Gastroesophageal sphincter (tissue), 3 donors: ENCODE measurements around the gene RIMS3.

Experiments used
- EP300 ChIP-seq: sonication (generic); formaldehyde crosslinking; IDR thresholded peaks from one replicate; pipeline ENCODE4 v1.6.1; 2017; ENCODE audit warnings: antibody characterized with exemption, mild to moderate bottlenecking
- POLR2A ChIP-seq, 2 donors: fragments of 450-650 bp; IDR thresholded peaks; one replicate each; pipeline ENCODE4 v1.6.1; 2017; ENCODE audit warnings: antibody characterized with exemption in 2 of 2, mild to moderate bottlenecking in 2 of 2, moderate library complexity in 1 of 2
- TF ChIP-seq, protein P1 (sequence below), 4 experiments: fragments of 200-600 bp in 2 of 4; fragments of 450-650 bp in 2 of 4; sonication (generic) in 1 of 4; IDR thresholded peaks; one replicate each; pipeline ENCODE4 v1.5.1; 2017 to 2019; ENCODE audit warnings: antibody characterized with exemption in 4 of 4, mild to moderate bottlenecking in 2 of 4, moderate library complexity in 2 of 4

DNA sequence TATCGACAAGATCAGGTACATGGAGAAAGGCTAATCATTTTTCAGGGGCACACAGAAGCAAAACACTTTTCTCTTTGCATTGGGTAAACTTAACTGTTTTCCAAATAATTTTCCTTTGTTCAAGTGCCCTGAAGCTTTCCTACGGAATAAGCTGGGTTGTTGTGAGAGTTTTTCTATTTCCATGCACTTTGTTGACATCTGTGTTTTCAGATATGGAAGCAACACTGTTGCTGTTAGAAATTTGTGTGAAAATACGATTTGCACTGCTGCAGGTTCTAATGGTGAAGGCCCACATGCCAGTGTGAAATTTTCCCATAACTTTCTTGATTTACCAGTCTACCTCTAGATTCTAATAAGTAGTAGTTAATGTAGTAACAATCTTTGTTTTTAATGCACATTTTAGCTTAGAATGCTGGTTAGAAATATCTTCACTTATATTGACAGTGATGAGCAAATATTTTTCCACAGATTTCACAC lies 44.4 kb upstream of the RIMS3 start:
- no peak for TF ChIP-seq EP300
- TF ChIP-seq, protein P1, sequence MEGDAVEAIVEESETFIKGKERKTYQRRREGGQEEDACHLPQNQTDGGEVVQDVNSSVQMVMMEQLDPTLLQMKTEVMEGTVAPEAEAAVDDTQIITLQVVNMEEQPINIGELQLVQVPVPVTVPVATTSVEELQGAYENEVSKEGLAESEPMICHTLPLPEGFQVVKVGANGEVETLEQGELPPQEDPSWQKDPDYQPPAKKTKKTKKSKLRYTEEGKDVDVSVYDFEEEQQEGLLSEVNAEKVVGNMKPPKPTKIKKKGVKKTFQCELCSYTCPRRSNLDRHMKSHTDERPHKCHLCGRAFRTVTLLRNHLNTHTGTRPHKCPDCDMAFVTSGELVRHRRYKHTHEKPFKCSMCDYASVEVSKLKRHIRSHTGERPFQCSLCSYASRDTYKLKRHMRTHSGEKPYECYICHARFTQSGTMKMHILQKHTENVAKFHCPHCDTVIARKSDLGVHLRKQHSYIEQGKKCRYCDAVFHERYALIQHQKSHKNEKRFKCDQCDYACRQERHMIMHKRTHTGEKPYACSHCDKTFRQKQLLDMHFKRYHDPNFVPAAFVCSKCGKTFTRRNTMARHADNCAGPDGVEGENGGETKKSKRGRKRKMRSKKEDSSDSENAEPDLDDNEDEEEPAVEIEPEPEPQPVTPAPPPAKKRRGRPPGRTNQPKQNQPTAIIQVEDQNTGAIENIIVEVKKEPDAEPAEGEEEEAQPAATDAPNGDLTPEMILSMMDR (IDR thresholded peaks at IDR 0.05) = no peak
- no peak for TF ChIP-seq POLR2A (IDR thresholded peaks at IDR 0.05)
